Measurements from ENCODE around the gene COLEC12.

The COLEC12 gene

GRCh38 chr18:486929-487740, 13.4 kb downstream of the COLEC12 start:
- H2AFZ ChIP-seq (ENCODE audit: low read depth, low read length, severe bottlenecking) = no peak overlapping the region
- no peak overlapping the region for H3K4me2 ChIP-seq (ENCODE audit: low read depth, low read length, poor library complexity, severe bottlenecking)
- no peaks in the 10 kb centered on the region for H3K9me3 ChIP-seq (ENCODE audit: insufficient read depth, low read length)
- H3K27me3 ChIP-seq (ENCODE audit: low read length) = no peaks in the 10 kb centered on the region
- H3K27ac ChIP-seq (ENCODE audit: low read depth, low read length) = no peak overlapping the region
- no peaks in the 10 kb centered on the region for H3K9me2 ChIP-seq (replicated peaks; ENCODE audit: insufficient read depth, low read length)
- no peaks in the 10 kb centered on the region for H3F3A ChIP-seq (ENCODE audit: insufficient read depth)
- H4K20me1 ChIP-seq (ENCODE audit: low read depth, low read length) = no peaks in the 10 kb centered on the region
- H3K36me3 ChIP-seq (ENCODE audit: low read length) = no peaks in the 10 kb centered on the region
- TF ChIP-seq CTCF (IDR thresholded peaks at IDR 0.05; ENCODE audit: insufficient read depth, low read length, poor library complexity, severe bottlenecking) (no peak), EZH2phosphoT487 (conservative IDR thresholded peaks at IDR 0.05; ENCODE audit: low read length) (no peak)
- no peak overlapping the region for H3K9ac ChIP-seq (ENCODE audit: low read length)
- no peaks in the 10 kb centered on the region for H3K79me2 ChIP-seq (ENCODE audit: insufficient read depth, low read length)
- H3K4me3 ChIP-seq (ENCODE audit: insufficient read depth, low read length, poor library complexity, severe bottlenecking) = no peak overlapping the region

- H3K9ac ChIP-seq (ENCODE audit: low read length) = no peak overlapping the region
- no peaks in the 10 kb centered on the region for H3K79me2 ChIP-seq (ENCODE audit: insufficient read depth, low read length)
- H3K36me3 ChIP-seq (ENCODE audit: low read length) = no peaks in the 10 kb centered on the region
- no peaks in the 10 kb centered on the region for H4K20me1 ChIP-seq (ENCODE audit: low read depth, low read length)
- no peak overlapping the region for H3K4me2 ChIP-seq (ENCODE audit: low read depth, low read length, poor library complexity, severe bottlenecking)
- H3K27me3 ChIP-seq (ENCODE audit: low read length) = no peaks in the 10 kb centered on the region
- TF ChIP-seq EZH2phosphoT487 (conservative IDR thresholded peaks at IDR 0.05; ENCODE audit: low read length) (no peak), CTCF (IDR thresholded peaks at IDR 0.05; ENCODE audit: insufficient read depth, low read length, poor library complexity, severe bottlenecking) (no peak)
- no peak overlapping the region for H3K27ac ChIP-seq (ENCODE audit: low read depth, low read length)
- H3K9me3 ChIP-seq (ENCODE audit: insufficient read depth, low read length) = no peaks in the 10 kb centered on the region
- H2AFZ ChIP-seq (ENCODE audit: low read depth, low read length, severe bottlenecking) = no peak overlapping the region
- H3F3A ChIP-seq (ENCODE audit: insufficient read depth) = no peaks in the 10 kb centered on the region
- H3K4me3 ChIP-seq (ENCODE audit: insufficient read depth, low read length, poor library complexity, severe bottlenecking) = no peak overlapping the region
- H3K9me2 ChIP-seq (replicated peaks; ENCODE audit: insufficient read depth, low read length) = no peaks in the 10 kb centered on the region
These were observed 15.6 kb downstream of the COLEC12 start for GRCh38 chr18:484749-485464.

GRCh38 chr18:478681-479080, 21.8 kb downstream of the COLEC12 start:
- Histone ChIP-seq H3K9ac (ENCODE audit: low read length) (no peak overlapping the region), H3K27me3 (ENCODE audit: low read length) (no peaks in the 10 kb centered on the region), H3K4me3 (ENCODE audit: insufficient read depth, low read length, poor library complexity, severe bottlenecking) (no peak overlapping the region), H3K4me2 (ENCODE audit: low read depth, low read length, poor library complexity, severe bottlenecking) (no peak overlapping the region), H3K9me3 (ENCODE audit: insufficient read depth, low read length) (no peaks in the 10 kb centered on the region), H2AFZ (ENCODE audit: low read depth, low read length, severe bottlenecking) (no peak overlapping the region), H3K27ac (ENCODE audit: low read depth, low read length) (no peak overlapping the region), H3K36me3 (ENCODE audit: low read length) (no peaks in the 10 kb centered on the region), H3K9me2 (replicated peaks; ENCODE audit: insufficient read depth, low read length) (no peaks in the 10 kb centered on the region), H3K79me2 (ENCODE audit: insufficient read depth, low read length) (no peaks in the 10 kb centered on the region), H4K20me1 (ENCODE audit: low read depth, low read length) (no peaks in the 10 kb centered on the region), H3F3A (ENCODE audit: insufficient read depth) (no peaks in the 10 kb centered on the region)
- no peak for TF ChIP-seq EZH2phosphoT487 (conservative IDR thresholded peaks at IDR 0.05; ENCODE audit: low read length)
- no peak for TF ChIP-seq CTCF (IDR thresholded peaks at IDR 0.05; ENCODE audit: insufficient read depth, low read length, poor library complexity, severe bottlenecking)
